ENCODE results near the gene CYTH3. TPM values are rescaled to one million over a fixed set of nuclear protein-coding genes. Genes with fewer than 3 reads are reported as not detected.

CYTH3 gene
- total RNA-seq, 1 donor from 2014 or later, result 24.9 TPM

DNA sequence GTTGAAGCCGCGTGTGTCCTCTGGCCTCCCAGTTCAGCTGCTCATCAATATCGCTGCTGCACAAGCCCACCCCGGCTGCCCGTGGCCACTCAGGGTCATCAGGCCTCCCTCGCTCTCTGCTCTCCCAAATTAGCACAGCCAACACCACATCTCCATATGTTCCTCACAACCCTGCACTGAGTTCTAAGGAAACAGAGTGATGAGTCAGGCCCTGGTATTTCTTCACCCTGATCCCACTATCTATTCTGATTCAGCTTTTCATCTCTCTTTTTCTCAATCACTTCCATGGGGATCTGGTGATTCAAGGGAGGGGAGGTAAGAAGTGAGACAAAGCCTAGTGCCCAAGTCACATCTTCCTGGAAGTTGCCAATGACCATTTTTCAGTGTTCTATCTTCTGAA is 23.8 kb downstream of the CYTH3 start:
- no peak for DNase-seq (ENCODE audit: low read depth)
- TF ChIP-seq, protein P1, sequence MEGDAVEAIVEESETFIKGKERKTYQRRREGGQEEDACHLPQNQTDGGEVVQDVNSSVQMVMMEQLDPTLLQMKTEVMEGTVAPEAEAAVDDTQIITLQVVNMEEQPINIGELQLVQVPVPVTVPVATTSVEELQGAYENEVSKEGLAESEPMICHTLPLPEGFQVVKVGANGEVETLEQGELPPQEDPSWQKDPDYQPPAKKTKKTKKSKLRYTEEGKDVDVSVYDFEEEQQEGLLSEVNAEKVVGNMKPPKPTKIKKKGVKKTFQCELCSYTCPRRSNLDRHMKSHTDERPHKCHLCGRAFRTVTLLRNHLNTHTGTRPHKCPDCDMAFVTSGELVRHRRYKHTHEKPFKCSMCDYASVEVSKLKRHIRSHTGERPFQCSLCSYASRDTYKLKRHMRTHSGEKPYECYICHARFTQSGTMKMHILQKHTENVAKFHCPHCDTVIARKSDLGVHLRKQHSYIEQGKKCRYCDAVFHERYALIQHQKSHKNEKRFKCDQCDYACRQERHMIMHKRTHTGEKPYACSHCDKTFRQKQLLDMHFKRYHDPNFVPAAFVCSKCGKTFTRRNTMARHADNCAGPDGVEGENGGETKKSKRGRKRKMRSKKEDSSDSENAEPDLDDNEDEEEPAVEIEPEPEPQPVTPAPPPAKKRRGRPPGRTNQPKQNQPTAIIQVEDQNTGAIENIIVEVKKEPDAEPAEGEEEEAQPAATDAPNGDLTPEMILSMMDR (IDR thresholded peaks at IDR 0.05; ENCODE audit: insufficient read depth, low read length, poor library complexity, severe bottlenecking), result no peak
- H3K27me3 ChIP-seq (ENCODE audit: control insufficient read depth, insufficient read depth, low read length), result no peaks in the 10 kb centered on the region
- no peaks in the 10 kb centered on the region for H3K36me3 ChIP-seq (ENCODE audit: control insufficient read depth, insufficient read depth, low read length)
- H3K4me3 ChIP-seq (ENCODE audit: low read depth, low read length), result no peak overlapping the region

GRCh38 chr7:6246251-6246917 is 26.0 kb downstream of the CYTH3 start:
- Histone ChIP-seq H3K4me3 (ENCODE audit: low read depth, low read length) (no peak overlapping the region), H3K27me3 (ENCODE audit: control insufficient read depth, insufficient read depth, low read length) (no peaks in the 10 kb centered on the region), H3K36me3 (ENCODE audit: control insufficient read depth, insufficient read depth, low read length) (no peaks in the 10 kb centered on the region)
- TF ChIP-seq, protein P1 (IDR thresholded peaks at IDR 0.05; ENCODE audit: insufficient read depth, low read length, poor library complexity, severe bottlenecking), result no peak
- no peak for DNase-seq (ENCODE audit: low read depth)

DNA sequence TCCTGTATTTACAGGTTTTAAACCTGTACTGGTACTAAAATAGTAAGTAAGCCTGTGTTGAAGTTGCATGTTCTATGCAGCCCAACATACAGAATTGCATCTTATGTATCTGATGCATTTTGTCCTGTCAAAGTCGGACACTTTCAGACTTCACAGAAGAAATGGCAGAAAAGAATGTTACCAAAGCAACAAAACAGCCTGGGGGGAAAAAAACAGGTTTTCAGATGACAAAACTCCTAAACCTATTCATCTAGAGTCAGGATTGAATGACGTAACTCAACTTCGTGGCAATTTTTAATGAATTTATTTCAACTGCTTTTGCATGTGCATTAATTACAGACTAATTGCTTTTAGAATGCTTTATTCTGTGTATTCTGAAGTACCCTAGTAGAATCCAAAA is 28.4 kb downstream of the CYTH3 start:
- H3K27me3 ChIP-seq (ENCODE audit: control insufficient read depth, insufficient read depth, low read length), result no peaks in the 10 kb centered on the region
- no peak overlapping the region for H3K4me3 ChIP-seq (ENCODE audit: low read depth, low read length)
- TF ChIP-seq, protein P1 (IDR thresholded peaks at IDR 0.05; ENCODE audit: insufficient read depth, low read length, poor library complexity, severe bottlenecking), result no peak
- no peaks in the 10 kb centered on the region for H3K36me3 ChIP-seq (ENCODE audit: control insufficient read depth, insufficient read depth, low read length)
- DNase-seq (ENCODE audit: low read depth), result no peak

GRCh38 chr7:6243168-6243567 is 29.3 kb downstream of the CYTH3 start:
- DNase-seq (ENCODE audit: low read depth), result no peak
- Histone ChIP-seq H3K4me3 (ENCODE audit: low read depth, low read length) (no peak overlapping the region), H3K27me3 (ENCODE audit: control insufficient read depth, insufficient read depth, low read length) (no peaks in the 10 kb centered on the region), H3K36me3 (ENCODE audit: control insufficient read depth, insufficient read depth, low read length) (no peaks in the 10 kb centered on the region)
- TF ChIP-seq, protein P1 (IDR thresholded peaks at IDR 0.05; ENCODE audit: insufficient read depth, low read length, poor library complexity, severe bottlenecking), result no peak

GRCh38 chr7:6242561-6242960 is 29.9 kb downstream of the CYTH3 start:
- no peaks in the 10 kb centered on the region for H3K27me3 ChIP-seq (ENCODE audit: control insufficient read depth, insufficient read depth, low read length)
- DNase-seq (ENCODE audit: low read depth), result no peak
- TF ChIP-seq, protein P1 (IDR thresholded peaks at IDR 0.05; ENCODE audit: insufficient read depth, low read length, poor library complexity, severe bottlenecking), result no peak
- H3K4me3 ChIP-seq (ENCODE audit: low read depth, low read length), result no peak overlapping the region
- H3K36me3 ChIP-seq (ENCODE audit: control insufficient read depth, insufficient read depth, low read length), result no peaks in the 10 kb centered on the region

GRCh38 chr7:6241607-6241973 is 30.8 kb downstream of the CYTH3 start:
- no peaks in the 10 kb centered on the region for H3K36me3 ChIP-seq (ENCODE audit: control insufficient read depth, insufficient read depth, low read length)
- H3K4me3 ChIP-seq (ENCODE audit: low read depth, low read length), result no peak overlapping the region

More at GRCh38 chr7:6241607-6241973, 30.8 kb downstream of the CYTH3 start:
- TF ChIP-seq, protein P1 (IDR thresholded peaks at IDR 0.05; ENCODE audit: insufficient read depth, low read length, poor library complexity, severe bottlenecking), result no peak
- DNase-seq (ENCODE audit: low read depth), result no peak
- H3K27me3 ChIP-seq (ENCODE audit: control insufficient read depth, insufficient read depth, low read length), result no peaks in the 10 kb centered on the region
